ENCODE data around the gene INPP5D. TPM values are rescaled to one million over a fixed set of nuclear protein-coding genes. Genes with fewer than 3 reads are reported as not detected.

The INPP5D gene
- total and polyA plus RNA-seq, 2 of the 13 experiments (the other 11 are each of a cell fraction or from before 2014, with no cell fraction given), result 16.7 to 18.0 TPM

DNA sequence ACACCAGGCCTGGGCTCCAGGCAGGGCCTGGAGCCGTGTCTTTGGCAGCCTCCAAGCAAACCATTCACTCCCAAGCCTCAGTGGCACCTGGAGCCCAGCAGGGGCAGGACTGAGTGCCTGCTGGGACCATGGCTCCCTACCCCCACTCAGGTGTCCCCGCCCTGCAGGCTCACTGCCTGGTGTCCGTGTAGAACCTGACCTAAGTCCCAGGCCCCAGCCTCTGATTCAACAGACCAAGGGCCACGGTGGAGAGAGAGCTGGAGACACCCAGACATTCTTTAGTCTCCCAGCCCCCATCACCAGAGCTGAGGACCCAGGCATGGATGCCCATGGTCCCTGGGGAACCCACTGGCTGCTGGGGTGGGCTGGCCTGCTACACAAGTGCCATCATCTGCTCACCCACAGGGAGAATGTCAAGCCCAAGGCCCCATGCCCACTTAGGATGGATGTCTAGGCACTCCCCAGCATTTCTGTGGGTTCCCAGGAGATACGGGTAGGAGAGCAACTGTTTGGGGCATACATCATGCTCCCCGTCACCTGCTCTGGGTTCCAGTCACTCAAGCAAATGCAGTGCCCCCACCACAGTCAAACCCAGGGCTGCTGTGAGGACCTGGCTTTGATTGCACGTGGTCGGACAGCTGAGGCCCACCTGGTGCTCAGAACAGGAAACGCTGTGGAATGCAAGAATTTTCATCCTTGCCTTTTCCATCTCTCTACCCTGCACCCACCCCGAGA, 148.4 kb downstream of the INPP5D start (continued):
- TF ChIP-seq REPIN1 (CRISPR knock-in tag; IDR thresholded peaks at IDR 0.05; ENCODE audit: borderline replicate concordance, low read depth), result no peak
- TF ChIP-seq CBX2 (IDR thresholded peaks at IDR 0.05; ENCODE audit: low read depth, low read length), result no peak
- TF ChIP-seq CBX2 (CRISPR knock-in tag; IDR thresholded peaks at IDR 0.05; ENCODE audit: low read depth), result no peak
- TF ChIP-seq ZNF746 (CRISPR knock-in tag; IDR thresholded peaks at IDR 0.05), result no peak
- TF ChIP-seq KLF13 (CRISPR knock-in tag; IDR thresholded peaks at IDR 0.05), result no peak
- TF ChIP-seq MBD4 (IDR thresholded peaks at IDR 0.05; ENCODE audit: borderline replicate concordance, low read length), result no peak
- no peak for TF ChIP-seq ZNF552 (CRISPR knock-in tag; IDR thresholded peaks at IDR 0.05; ENCODE audit: borderline replicate concordance)
- TF ChIP-seq NFE2L1 (CRISPR knock-in tag; IDR thresholded peaks at IDR 0.05; ENCODE audit: borderline replicate concordance), result no peak
- peak; percentile 20 for TF ChIP-seq TEAD3 (CRISPR knock-in tag; optimal IDR thresholded peaks at IDR 0.05; ENCODE audit: borderline replicate concordance)
- TF ChIP-seq RARA (CRISPR knock-in tag; IDR thresholded peaks at IDR 0.05), result no peak
- TF ChIP-seq NRL (CRISPR knock-in tag; IDR thresholded peaks at IDR 0.05; ENCODE audit: borderline replicate concordance), result 0 out of 2 replicates have a peak, but pooled peaks have one; percentile 57
- no peak for TF ChIP-seq NR0B2 (CRISPR knock-in tag; IDR thresholded peaks at IDR 0.05)
- TF ChIP-seq ARNT2 (CRISPR knock-in tag; IDR thresholded peaks at IDR 0.05; ENCODE audit: low read depth), result no peak
- TF ChIP-seq SP4 (CRISPR knock-in tag; IDR thresholded peaks at IDR 0.05), result 0 out of 2 replicates have a peak, but pooled peaks have one; percentile 18
- peak; percentile 19; the same call in 1 of the 2 replicates for TF ChIP-seq FOSL2 (CRISPR knock-in tag; IDR thresholded peaks at IDR 0.05)
- TF ChIP-seq ZBED4 (CRISPR knock-in tag; IDR thresholded peaks at IDR 0.05; ENCODE audit: borderline replicate concordance), result no peak
- TF ChIP-seq TFDP1 (CRISPR knock-in tag; IDR thresholded peaks at IDR 0.05; ENCODE audit: borderline replicate concordance), result no peak
- no peak for TF ChIP-seq ATF5 (CRISPR knock-in tag; IDR thresholded peaks at IDR 0.05; ENCODE audit: low read depth)
- TF ChIP-seq CEBPG (CRISPR knock-in tag; IDR thresholded peaks at IDR 0.05), result no peak
- TF ChIP-seq ZFP62 (CRISPR knock-in tag; IDR thresholded peaks at IDR 0.05), result no peak
- peak; percentile 26; the same call in 1 of the 2 replicates for TF ChIP-seq ZFY (CRISPR knock-in tag; IDR thresholded peaks at IDR 0.05)
- TF ChIP-seq AGO2 (optimal IDR thresholded peaks at IDR 0.05; ENCODE audit: low read depth, low read length), result peak; percentile 82
- TF ChIP-seq ARHGAP35 (CRISPR knock-in tag; IDR thresholded peaks at IDR 0.05; ENCODE audit: borderline replicate concordance), result no peak
- TF ChIP-seq SNRNP70 (IDR thresholded peaks at IDR 0.05; ENCODE audit: low read depth, low read length), result no peak
